Measurements from ENCODE around the gene ZNF469. TPM values are rescaled to one million over a fixed set of nuclear protein-coding genes. Genes with fewer than 3 reads are reported as not detected.

Gene ZNF469
- polyA plus RNA-seq, 3 donors = 0.91 to 1.0 (median 0.99) TPM

- no peak for DNase-seq (ENCODE audit: low read depth in 3 of 3, low spot score in 2 of 3)
These were observed 7.4 kb upstream of the ZNF469 start for GRCh38 chr16:88375236-88375975.

- no peak for DNase-seq (ENCODE audit: low read depth in 3 of 3, low spot score in 2 of 3)
These were observed 6.5 kb upstream of the ZNF469 start for GRCh38 chr16:88375996-88376834.

GRCh38 chr16:88376835-88377726 is 5.7 kb upstream of the ZNF469 start:
- no peak for DNase-seq (ENCODE audit: low read depth in 3 of 3, low spot score in 2 of 3)

- DNase-seq (ENCODE audit: low read depth in 3 of 3, low spot score in 2 of 3) = no peak
These were observed 4.8 kb upstream of the ZNF469 start for GRCh38 chr16:88377961-88378360.

- no peak for DNase-seq (ENCODE audit: low read depth in 3 of 3, low spot score in 2 of 3)
These were observed 4.4 kb upstream of the ZNF469 start for GRCh38 chr16:88378401-88378800.

GRCh38 chr16:88378836-88379693 is 3.7 kb upstream of the ZNF469 start:
- DNase-seq (ENCODE audit: low read depth in 3 of 3, low spot score in 2 of 3) = no peak

GRCh38 chr16:88379694-88380040 is 3.1 kb upstream of the ZNF469 start:
- DNase-seq (ENCODE audit: low read depth in 3 of 3, low spot score in 2 of 3) = no peak

- DNase-seq (ENCODE audit: low read depth in 3 of 3, low spot score in 2 of 3) = no peak
These were observed 2.7 kb upstream of the ZNF469 start for GRCh38 chr16:88380099-88380498.

GRCh38 chr16:88380619-88381018 is 2.1 kb upstream of the ZNF469 start:
- no peak for DNase-seq (ENCODE audit: low read depth in 3 of 3, low spot score in 2 of 3)

- DNase-seq (ENCODE audit: low read depth in 3 of 3, low spot score in 2 of 3) = no peak
These were observed 823 bp upstream of the ZNF469 start for GRCh38 chr16:88381820-88382451.

- no peak for DNase-seq (ENCODE audit: low read depth in 3 of 3, low spot score in 2 of 3)
These were observed 852 bp downstream of the ZNF469 start for GRCh38 chr16:88383401-88384221.

GRCh38 chr16:88384222-88385111 is 1.7 kb downstream of the ZNF469 start:
- DNase-seq (ENCODE audit: low read depth in 3 of 3, low spot score in 2 of 3) = no peak

- no peak for DNase-seq (ENCODE audit: low read depth in 3 of 3, low spot score in 2 of 3)
These were observed 2.4 kb downstream of the ZNF469 start for GRCh38 chr16:88385112-88385594.

GRCh38 chr16:88385831-88386815 is 3.4 kb downstream of the ZNF469 start:
- DNase-seq (ENCODE audit: low read depth in 3 of 3, low spot score in 2 of 3) = no peak

GRCh38 chr16:88387180-88387765 is 4.5 kb downstream of the ZNF469 start:
- DNase-seq (ENCODE audit: low read depth in 3 of 3, low spot score in 2 of 3) = no peak
